ENCODE measurements around the gene CEP95.

The CEP95 gene

GRCh38 chr17:64498308-64499203 lies 8.2 kb upstream of the CEP95 start:
- ChIA-PET POLR2A (interaction anchor here (3.3 kb wide), 1 partner anchor 7 kb away, joined by 55 read pairs; the partner anchor contains the start of genes CEP95 and DDX5), CTCF (interaction anchor here (1.5 to 13.0 kb wide), 2 partner anchors 12 to 77 kb away, joined by 3 to 451 read pairs; no protein-coding TSS in a partner anchor)
- DNase-seq (ENCODE audit: low read depth, low spot score), result no peak
- no peak overlapping the region for H3K4me3 ChIP-seq (ENCODE audit: low read depth, low read length)
- no peak for TF ChIP-seq CTCF (IDR thresholded peaks at IDR 0.05; ENCODE audit: insufficient read depth, low read length, missing control alignments)

- ChIA-PET CTCF (interaction anchor here (8.5 to 13.0 kb wide), 2 partner anchors 7 to 79 kb away, joined by 78 to 451 read pairs; partner anchors contain the start of gene POLG2), POLR2A (interaction anchor here (0.5 to 0.6 kb wide), 2 partner anchors 76 to 147 kb away, joined by 3 read pairs; no protein-coding TSS in a partner anchor)
- DNase-seq (ENCODE audit: low read depth, low spot score), result no peak
- H3K4me3 ChIP-seq (ENCODE audit: low read depth, low read length), result no peak overlapping the region
- TF ChIP-seq CTCF (IDR thresholded peaks at IDR 0.05; ENCODE audit: insufficient read depth, low read length, missing control alignments), result no peak
Observed at GRCh38 chr17:64499805-64500486, 6.8 kb upstream of the CEP95 start.

GRCh38 chr17:64500487-64500859 lies 6.3 kb upstream of the CEP95 start:
- CTCF ChIA-PET, result interaction anchor here (8.5 to 13.0 kb wide), 2 partner anchors 7 to 79 kb away, joined by 78 to 451 read pairs; partner anchors contain the start of gene POLG2
- no peak overlapping the region for H3K4me3 ChIP-seq (ENCODE audit: low read depth, low read length)
- TF ChIP-seq CTCF (IDR thresholded peaks at IDR 0.05; ENCODE audit: insufficient read depth, low read length, missing control alignments), result no peak
- POLR2A ChIA-PET, result interaction anchor here (0.5 kb wide), 1 partner anchor 147 kb away, joined by 3 read pairs; no protein-coding TSS in a partner anchor
- DNase-seq (ENCODE audit: low read depth, low spot score), result no peak

- DNase-seq (ENCODE audit: low read depth, low spot score), result no peak
- H3K4me3 ChIP-seq (ENCODE audit: low read depth, low read length), result no peak overlapping the region
- ChIA-PET CTCF (interaction anchor here (7.4 to 13.0 kb wide), 3 partner anchors 8 to 80 kb away, joined by 78 to 451 read pairs (median 88); partner anchors contain the start of gene POLG2), POLR2A (no interaction called here)
- no peak for TF ChIP-seq CTCF (IDR thresholded peaks at IDR 0.05; ENCODE audit: insufficient read depth, low read length, missing control alignments)
Observed at GRCh38 chr17:64500862-64501765, 5.7 kb upstream of the CEP95 start.

GRCh38 chr17:64502021-64502420 lies 4.8 kb upstream of the CEP95 start:
- CTCF ChIA-PET, result interaction anchor here (1.2 to 8.5 kb wide), 3 partner anchors 9 to 181 kb away, joined by 3 to 88 read pairs (median 78); partner anchors contain the start of gene POLG2
- H3K4me3 ChIP-seq (ENCODE audit: low read depth, low read length), result no peak overlapping the region
- no peak for DNase-seq (ENCODE audit: low read depth, low spot score)
- POLR2A ChIA-PET, result interaction anchor here (0.6 kb wide), 1 partner anchor 80 kb away, joined by 3 read pairs; no protein-coding TSS in a partner anchor
- TF ChIP-seq CTCF (IDR thresholded peaks at IDR 0.05; ENCODE audit: insufficient read depth, low read length, missing control alignments), result no peak

All from AG04449 (cell line).